Islet of Langerhans (tissue), 1 donor: Measurements from ENCODE around the gene MAP3K4.

ENCODE experiments used
- FAIRE-seq: peaks from one replicate; lab custom pipeline; 2011; peaks lifted over from hg19 to GRCh38; lab: Jason Lieb, UNC

MAP3K4 gene

GRCh38 chr6:160991406-160992060 lies at the start of gene MAP3K4:
MAP3K4 (plus strand) TSS chr6:160991769; CDS start chr6:160991932, 163 bp downstream.
- no peak for FAIRE-seq

GRCh38 chr6:160943997-160944396 lies 47.6 kb upstream of the MAP3K4 start:
- FAIRE-seq = no peak

GRCh38 chr6:160945516-160946177 lies 45.9 kb upstream of the MAP3K4 start:
- no peak for FAIRE-seq

- no peak for FAIRE-seq
Observed at GRCh38 chr6:160949531-160949930, 42.0 kb upstream of the MAP3K4 start.

GRCh38 chr6:160950507-160950906 lies 41.1 kb upstream of the MAP3K4 start:
- no peak for FAIRE-seq

GRCh38 chr6:160951187-160952030 lies 40.2 kb upstream of the MAP3K4 start:
- no peak for FAIRE-seq

GRCh38 chr6:160952633-160953281 lies 38.8 kb upstream of the MAP3K4 start:
- FAIRE-seq = no peak

GRCh38 chr6:160955508-160956295 lies 35.9 kb upstream of the MAP3K4 start:
- FAIRE-seq = no peak

- FAIRE-seq = no peak
Observed at GRCh38 chr6:160956300-160957035, 35.1 kb upstream of the MAP3K4 start.

- no peak for FAIRE-seq
Observed at GRCh38 chr6:160959726-160960435, 31.7 kb upstream of the MAP3K4 start.

- no peak for FAIRE-seq
Observed at GRCh38 chr6:160960839-160961238, 30.7 kb upstream of the MAP3K4 start.

GRCh38 chr6:160962835-160963623 lies 28.5 kb upstream of the MAP3K4 start:
- no peak for FAIRE-seq

- FAIRE-seq = no peak
Observed at GRCh38 chr6:160963651-160964050, 27.9 kb upstream of the MAP3K4 start.

GRCh38 chr6:160965893-160966292 lies 25.7 kb upstream of the MAP3K4 start:
- no peak for FAIRE-seq

- FAIRE-seq = no peak
Observed at GRCh38 chr6:160966493-160967229, 24.9 kb upstream of the MAP3K4 start.

GRCh38 chr6:160967351-160967750 lies 24.2 kb upstream of the MAP3K4 start:
- FAIRE-seq = no peak

- no peak for FAIRE-seq
Observed at GRCh38 chr6:160967833-160968232, 23.7 kb upstream of the MAP3K4 start.

GRCh38 chr6:160971171-160971570 lies 20.4 kb upstream of the MAP3K4 start:
- FAIRE-seq = no peak

GRCh38 chr6:160972111-160972510 lies 19.5 kb upstream of the MAP3K4 start:
- no peak for FAIRE-seq
